ENCODE data around the gene PDE6A. TPM values are rescaled to one million over a fixed set of nuclear protein-coding genes. Genes with fewer than 3 reads are reported as not detected.
A peak's percentile ranks its signal among the peaks of the same experiment; 100 is the strongest.

PDE6A gene
- total RNA-seq, 1 experiment from 2014 or later: not detected

DNA sequence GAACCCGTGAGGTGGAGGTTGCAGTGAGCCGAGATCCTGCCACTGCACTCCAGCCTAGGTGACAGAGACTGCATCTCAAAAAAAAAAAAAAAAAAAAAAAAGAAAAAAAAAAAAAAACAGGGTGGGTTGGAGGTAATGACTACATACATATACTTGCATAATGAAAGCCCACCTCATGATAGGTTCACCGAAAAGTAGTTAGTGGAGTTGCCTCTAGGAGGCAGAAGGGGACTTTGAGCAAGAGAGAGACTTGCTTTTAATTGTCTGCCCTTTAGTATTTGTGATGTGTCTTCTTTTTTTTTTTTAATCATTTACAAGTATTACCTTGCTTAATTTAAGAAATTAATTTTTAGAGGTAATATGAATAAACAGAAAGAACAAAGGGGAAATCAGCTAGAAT, 114.6 kb downstream of the PDE6A start:
- H3K27me3 Mint-ChIP-seq (ENCODE audit: low read depth): no peaks in the 10 kb centered on the region
- H3K36me3 Mint-ChIP-seq: peaks cover 10% of the 10 kb centered on the region
- no peak overlapping the region for H3K27ac Mint-ChIP-seq
- no peak for TF ChIP-seq NFATC4 (CRISPR knock-in tag; IDR thresholded peaks at IDR 0.05)
- TF ChIP-seq, protein P1, sequence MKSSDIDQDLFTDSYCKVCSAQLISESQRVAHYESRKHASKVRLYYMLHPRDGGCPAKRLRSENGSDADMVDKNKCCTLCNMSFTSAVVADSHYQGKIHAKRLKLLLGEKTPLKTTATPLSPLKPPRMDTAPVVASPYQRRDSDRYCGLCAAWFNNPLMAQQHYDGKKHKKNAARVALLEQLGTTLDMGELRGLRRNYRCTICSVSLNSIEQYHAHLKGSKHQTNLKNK (CRISPR knock-in tag; IDR thresholded peaks at IDR 0.05): no peak
- TF ChIP-seq, protein P2, sequence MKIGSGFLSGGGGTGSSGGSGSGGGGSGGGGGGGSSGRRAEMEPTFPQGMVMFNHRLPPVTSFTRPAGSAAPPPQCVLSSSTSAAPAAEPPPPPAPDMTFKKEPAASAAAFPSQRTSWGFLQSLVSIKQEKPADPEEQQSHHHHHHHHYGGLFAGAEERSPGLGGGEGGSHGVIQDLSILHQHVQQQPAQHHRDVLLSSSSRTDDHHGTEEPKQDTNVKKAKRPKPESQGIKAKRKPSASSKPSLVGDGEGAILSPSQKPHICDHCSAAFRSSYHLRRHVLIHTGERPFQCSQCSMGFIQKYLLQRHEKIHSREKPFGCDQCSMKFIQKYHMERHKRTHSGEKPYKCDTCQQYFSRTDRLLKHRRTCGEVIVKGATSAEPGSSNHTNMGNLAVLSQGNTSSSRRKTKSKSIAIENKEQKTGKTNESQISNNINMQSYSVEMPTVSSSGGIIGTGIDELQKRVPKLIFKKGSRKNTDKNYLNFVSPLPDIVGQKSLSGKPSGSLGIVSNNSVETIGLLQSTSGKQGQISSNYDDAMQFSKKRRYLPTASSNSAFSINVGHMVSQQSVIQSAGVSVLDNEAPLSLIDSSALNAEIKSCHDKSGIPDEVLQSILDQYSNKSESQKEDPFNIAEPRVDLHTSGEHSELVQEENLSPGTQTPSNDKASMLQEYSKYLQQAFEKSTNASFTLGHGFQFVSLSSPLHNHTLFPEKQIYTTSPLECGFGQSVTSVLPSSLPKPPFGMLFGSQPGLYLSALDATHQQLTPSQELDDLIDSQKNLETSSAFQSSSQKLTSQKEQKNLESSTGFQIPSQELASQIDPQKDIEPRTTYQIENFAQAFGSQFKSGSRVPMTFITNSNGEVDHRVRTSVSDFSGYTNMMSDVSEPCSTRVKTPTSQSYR (CRISPR knock-in tag; IDR thresholded peaks at IDR 0.05): no peak
- TF ChIP-seq, protein P3, sequence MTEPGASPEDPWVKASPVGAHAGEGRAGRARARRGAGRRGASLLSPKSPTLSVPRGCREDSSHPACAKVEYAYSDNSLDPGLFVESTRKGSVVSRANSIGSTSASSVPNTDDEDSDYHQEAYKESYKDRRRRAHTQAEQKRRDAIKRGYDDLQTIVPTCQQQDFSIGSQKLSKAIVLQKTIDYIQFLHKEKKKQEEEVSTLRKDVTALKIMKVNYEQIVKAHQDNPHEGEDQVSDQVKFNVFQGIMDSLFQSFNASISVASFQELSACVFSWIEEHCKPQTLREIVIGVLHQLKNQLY (CRISPR knock-in tag; IDR thresholded peaks at IDR 0.05): no peak
- TF ChIP-seq, protein P4, sequence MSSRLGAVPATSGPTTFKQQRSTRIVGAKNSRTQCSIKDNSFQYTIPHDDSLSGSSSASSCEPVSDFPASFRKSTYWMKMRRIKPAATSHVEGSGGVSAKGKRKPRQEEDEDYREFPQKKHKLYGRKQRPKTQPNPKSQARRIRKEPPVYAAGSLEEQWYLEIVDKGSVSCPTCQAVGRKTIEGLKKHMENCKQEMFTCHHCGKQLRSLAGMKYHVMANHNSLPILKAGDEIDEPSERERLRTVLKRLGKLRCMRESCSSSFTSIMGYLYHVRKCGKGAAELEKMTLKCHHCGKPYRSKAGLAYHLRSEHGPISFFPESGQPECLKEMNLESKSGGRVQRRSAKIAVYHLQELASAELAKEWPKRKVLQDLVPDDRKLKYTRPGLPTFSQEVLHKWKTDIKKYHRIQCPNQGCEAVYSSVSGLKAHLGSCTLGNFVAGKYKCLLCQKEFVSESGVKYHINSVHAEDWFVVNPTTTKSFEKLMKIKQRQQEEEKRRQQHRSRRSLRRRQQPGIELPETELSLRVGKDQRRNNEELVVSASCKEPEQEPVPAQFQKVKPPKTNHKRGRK (CRISPR knock-in tag; IDR thresholded peaks at IDR 0.05; ENCODE audit: borderline replicate concordance): no peak
- TF ChIP-seq, protein P5, sequence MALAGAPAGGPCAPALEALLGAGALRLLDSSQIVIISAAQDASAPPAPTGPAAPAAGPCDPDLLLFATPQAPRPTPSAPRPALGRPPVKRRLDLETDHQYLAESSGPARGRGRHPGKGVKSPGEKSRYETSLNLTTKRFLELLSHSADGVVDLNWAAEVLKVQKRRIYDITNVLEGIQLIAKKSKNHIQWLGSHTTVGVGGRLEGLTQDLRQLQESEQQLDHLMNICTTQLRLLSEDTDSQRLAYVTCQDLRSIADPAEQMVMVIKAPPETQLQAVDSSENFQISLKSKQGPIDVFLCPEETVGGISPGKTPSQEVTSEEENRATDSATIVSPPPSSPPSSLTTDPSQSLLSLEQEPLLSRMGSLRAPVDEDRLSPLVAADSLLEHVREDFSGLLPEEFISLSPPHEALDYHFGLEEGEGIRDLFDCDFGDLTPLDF (CRISPR knock-in tag; IDR thresholded peaks at IDR 0.05): no peak
- TF ChIP-seq, protein P6, sequence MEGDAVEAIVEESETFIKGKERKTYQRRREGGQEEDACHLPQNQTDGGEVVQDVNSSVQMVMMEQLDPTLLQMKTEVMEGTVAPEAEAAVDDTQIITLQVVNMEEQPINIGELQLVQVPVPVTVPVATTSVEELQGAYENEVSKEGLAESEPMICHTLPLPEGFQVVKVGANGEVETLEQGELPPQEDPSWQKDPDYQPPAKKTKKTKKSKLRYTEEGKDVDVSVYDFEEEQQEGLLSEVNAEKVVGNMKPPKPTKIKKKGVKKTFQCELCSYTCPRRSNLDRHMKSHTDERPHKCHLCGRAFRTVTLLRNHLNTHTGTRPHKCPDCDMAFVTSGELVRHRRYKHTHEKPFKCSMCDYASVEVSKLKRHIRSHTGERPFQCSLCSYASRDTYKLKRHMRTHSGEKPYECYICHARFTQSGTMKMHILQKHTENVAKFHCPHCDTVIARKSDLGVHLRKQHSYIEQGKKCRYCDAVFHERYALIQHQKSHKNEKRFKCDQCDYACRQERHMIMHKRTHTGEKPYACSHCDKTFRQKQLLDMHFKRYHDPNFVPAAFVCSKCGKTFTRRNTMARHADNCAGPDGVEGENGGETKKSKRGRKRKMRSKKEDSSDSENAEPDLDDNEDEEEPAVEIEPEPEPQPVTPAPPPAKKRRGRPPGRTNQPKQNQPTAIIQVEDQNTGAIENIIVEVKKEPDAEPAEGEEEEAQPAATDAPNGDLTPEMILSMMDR (IDR thresholded peaks at IDR 0.05): no peak
- TF ChIP-seq SMAD4 (CRISPR knock-in tag; IDR thresholded peaks at IDR 0.05): no peak
- TF ChIP-seq CREM (CRISPR knock-in tag; IDR thresholded peaks at IDR 0.05): no peak
- TF ChIP-seq RELA (CRISPR knock-in tag; IDR thresholded peaks at IDR 0.05; ENCODE audit: borderline replicate concordance): no peak
- ChIA-PET CTCF (interaction anchor here (0.5 to 17.9 kb wide), 9 partner anchors 8 to 202 kb away, joined by 3 to 298 read pairs (median 5); partner anchors contain the start of gene PPARGC1B), POLR2A (no interaction called here)
- DNase-seq (ENCODE audit: low spot score): no peak
- no peaks in the 10 kb centered on the region for H3K9me3 Mint-ChIP-seq
- no peak overlapping the region for H3K4me3 Mint-ChIP-seq
- no peak for ATAC-seq
- H3K4me1 Mint-ChIP-seq: peaks cover 4% of the 10 kb centered on the region; the same call in 1 of the 2 replicates

DNA sequence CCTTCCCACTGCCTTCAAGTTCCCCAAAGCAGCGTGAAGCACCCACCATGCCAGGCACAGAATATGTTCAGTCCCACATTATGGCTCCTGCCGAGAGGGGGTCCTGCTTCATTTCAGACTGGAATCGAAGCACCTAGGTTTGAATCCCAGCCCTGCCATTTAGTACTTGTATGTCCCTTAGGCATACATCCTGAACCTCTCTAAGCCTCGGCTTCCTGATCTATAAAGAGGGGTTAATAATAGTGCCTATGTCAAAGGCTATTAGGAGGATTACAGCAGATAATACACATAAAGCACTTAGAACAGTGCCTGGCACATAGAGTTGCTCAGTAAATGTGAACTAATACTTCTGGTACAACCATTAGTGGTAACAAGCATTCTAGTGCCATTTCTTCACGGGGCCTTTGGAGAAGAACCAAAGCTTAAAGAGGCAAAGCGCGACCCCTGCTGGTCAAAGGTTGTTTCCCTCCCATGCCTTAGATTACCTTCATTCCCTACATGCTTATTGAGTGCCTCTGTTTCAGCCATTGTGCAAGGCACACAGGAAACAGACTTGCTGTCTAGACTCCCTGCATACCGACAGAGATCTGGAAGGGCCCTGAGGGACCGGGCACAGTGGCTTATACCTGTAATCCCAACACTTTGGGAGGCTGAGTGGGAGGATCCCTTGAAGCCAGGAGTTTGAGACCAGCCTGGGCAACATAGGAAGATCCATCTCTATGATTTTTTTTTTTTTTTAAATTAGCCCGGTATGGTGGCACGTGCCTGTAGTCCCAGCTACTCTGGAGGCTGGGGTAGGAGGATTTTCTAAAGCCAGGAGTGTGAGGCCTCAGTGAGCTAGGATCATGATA, 116.2 kb downstream of the PDE6A start:
- DNase-seq (ENCODE audit: low spot score) (peak; percentile 90), ATAC-seq (peak; percentile 94)
- H3K9me3 Mint-ChIP-seq: no peaks in the 10 kb centered on the region
- ChIA-PET CTCF (interaction anchor here (0.5 to 17.9 kb wide), 28 partner anchors 9 to 299 kb away, joined by 3 to 298 read pairs (median 4); partner anchors contain the start of genes HMGXB3, SLC26A2 and TIGD6), POLR2A (interaction anchor here (0.6 to 0.7 kb wide), 2 partner anchors 172 to 513 kb away, joined by 3 to 4 read pairs; no protein-coding TSS in a partner anchor)
- peak overlapping the region; percentile 67 for H3K27ac Mint-ChIP-seq
- H3K4me1 Mint-ChIP-seq: peaks cover 4% of the 10 kb centered on the region
- H3K4me3 Mint-ChIP-seq: no peak overlapping the region
- no peaks in the 10 kb centered on the region for H3K27me3 Mint-ChIP-seq (ENCODE audit: low read depth)
- H3K36me3 Mint-ChIP-seq: peaks cover 9% of the 10 kb centered on the region
- TF ChIP-seq, protein P7, sequence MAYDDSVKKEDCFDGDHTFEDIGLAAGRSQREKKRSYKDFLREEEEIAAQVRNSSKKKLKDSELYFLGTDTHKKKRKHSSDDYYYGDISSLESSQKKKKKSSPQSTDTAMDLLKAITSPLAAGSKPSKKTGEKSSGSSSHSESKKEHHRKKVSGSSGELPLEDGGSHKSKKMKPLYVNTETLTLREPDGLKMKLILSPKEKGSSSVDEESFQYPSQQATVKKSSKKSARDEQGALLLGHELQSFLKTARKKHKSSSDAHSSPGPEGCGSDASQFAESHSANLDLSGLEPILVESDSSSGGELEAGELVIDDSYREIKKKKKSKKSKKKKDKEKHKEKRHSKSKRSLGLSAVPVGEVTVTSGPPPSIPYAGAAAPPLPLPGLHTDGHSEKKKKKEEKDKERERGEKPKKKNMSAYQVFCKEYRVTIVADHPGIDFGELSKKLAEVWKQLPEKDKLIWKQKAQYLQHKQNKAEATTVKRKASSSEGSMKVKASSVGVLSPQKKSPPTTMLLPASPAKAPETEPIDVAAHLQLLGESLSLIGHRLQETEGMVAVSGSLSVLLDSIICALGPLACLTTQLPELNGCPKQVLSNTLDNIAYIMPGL (CRISPR knock-in tag; IDR thresholded peaks at IDR 0.05): 0 out of 2 replicates have a peak, but pooled peaks have one; percentile 33
- peak; percentile 87 for TF ChIP-seq ZNF121 (CRISPR knock-in tag; IDR thresholded peaks at IDR 0.05)
- no peak for TF ChIP-seq TEAD1 (CRISPR knock-in tag; IDR thresholded peaks at IDR 0.05)
- TF ChIP-seq, protein P8, sequence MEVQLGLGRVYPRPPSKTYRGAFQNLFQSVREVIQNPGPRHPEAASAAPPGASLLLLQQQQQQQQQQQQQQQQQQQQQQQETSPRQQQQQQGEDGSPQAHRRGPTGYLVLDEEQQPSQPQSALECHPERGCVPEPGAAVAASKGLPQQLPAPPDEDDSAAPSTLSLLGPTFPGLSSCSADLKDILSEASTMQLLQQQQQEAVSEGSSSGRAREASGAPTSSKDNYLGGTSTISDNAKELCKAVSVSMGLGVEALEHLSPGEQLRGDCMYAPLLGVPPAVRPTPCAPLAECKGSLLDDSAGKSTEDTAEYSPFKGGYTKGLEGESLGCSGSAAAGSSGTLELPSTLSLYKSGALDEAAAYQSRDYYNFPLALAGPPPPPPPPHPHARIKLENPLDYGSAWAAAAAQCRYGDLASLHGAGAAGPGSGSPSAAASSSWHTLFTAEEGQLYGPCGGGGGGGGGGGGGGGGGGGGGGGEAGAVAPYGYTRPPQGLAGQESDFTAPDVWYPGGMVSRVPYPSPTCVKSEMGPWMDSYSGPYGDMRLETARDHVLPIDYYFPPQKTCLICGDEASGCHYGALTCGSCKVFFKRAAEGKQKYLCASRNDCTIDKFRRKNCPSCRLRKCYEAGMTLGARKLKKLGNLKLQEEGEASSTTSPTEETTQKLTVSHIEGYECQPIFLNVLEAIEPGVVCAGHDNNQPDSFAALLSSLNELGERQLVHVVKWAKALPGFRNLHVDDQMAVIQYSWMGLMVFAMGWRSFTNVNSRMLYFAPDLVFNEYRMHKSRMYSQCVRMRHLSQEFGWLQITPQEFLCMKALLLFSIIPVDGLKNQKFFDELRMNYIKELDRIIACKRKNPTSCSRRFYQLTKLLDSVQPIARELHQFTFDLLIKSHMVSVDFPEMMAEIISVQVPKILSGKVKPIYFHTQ (CRISPR knock-in tag; IDR thresholded peaks at IDR 0.05): no peak

Data from WTC11 (cell line).